Fibroblast of lung (primary cell): ENCODE results near the gene MTMR3. TPM values are rescaled to one million over a fixed set of nuclear protein-coding genes. Genes with fewer than 3 reads are reported as not detected.

Experiments
- DNase-seq, 2 donors: peaks; one replicate each; pipeline versions ENCODE4 v3.0.0 to v3.0.0-alpha.2; 2010; ENCODE audit warnings: low read depth in 2 of 2
- H2AFZ ChIP-seq: 2 replicates; pipeline ENCODE4 v1.5.1; 2012; ENCODE audit warnings: low read length, control low read depth, inconsistent platforms
- H3K27ac ChIP-seq: 2 replicates; pipeline ENCODE4 v1.5.1; 2011; ENCODE audit warnings: low read length, control low read depth; ENCODE audit not compliant: insufficient read depth
- H3K27me3 ChIP-seq: 2 replicates; pipeline ENCODE4 v1.5.1; 2011; ENCODE audit warnings: mild to moderate bottlenecking, low read length; ENCODE audit not compliant: control insufficient read depth, insufficient read depth
- H3K36me3 ChIP-seq: 2 replicates; pipeline ENCODE4 v1.5.1; 2011; ENCODE audit warnings: low read length; ENCODE audit not compliant: control insufficient read depth, insufficient read depth
- H3K4me1 ChIP-seq: 2 replicates; pipeline ENCODE4 v1.5.1; 2011; ENCODE audit warnings: low read length; ENCODE audit not compliant: control insufficient read depth, insufficient read depth; ENCODE audit errors: extremely low read depth
- H3K4me2 ChIP-seq: 2 replicates; pipeline ENCODE4 v1.5.1; 2011; ENCODE audit warnings: low read length, control low read depth; ENCODE audit not compliant: insufficient read depth; ENCODE audit errors: extremely low read depth
- H3K4me3 ChIP-seq, 4 experiments: fragments of 200-600 bp in 1 of 4; sonication (generic) in 1 of 4; replicated peaks in 1 of 4; 2 replicates each; pipeline ENCODE4 v1.5.1; 2011 to 2016; ENCODE audit warnings: low read length in 4 of 4, low read depth in 3 of 4, mild to moderate bottlenecking in 3 of 4, control low read depth in 2 of 4, inconsistent platforms in 1 of 4, mixed read lengths in 1 of 4; ENCODE audit not compliant: insufficient read depth in 1 of 4; ENCODE audit errors: control extremely low read depth in 1 of 4
- H3K79me2 ChIP-seq: 2 replicates; pipeline ENCODE4 v1.5.1; 2012; ENCODE audit warnings: mild to moderate bottlenecking, low read length, inconsistent platforms; ENCODE audit not compliant: control insufficient read depth, insufficient read depth
- H3K9ac ChIP-seq: 2 replicates; pipeline ENCODE4 v1.5.1; 2011; ENCODE audit warnings: mild to moderate bottlenecking, low read length, control low read depth; ENCODE audit not compliant: insufficient read depth
- H3K9me3 ChIP-seq: 2 replicates; pipeline ENCODE4 v1.5.1; 2012; ENCODE audit warnings: low read depth, low read length; ENCODE audit not compliant: control insufficient read depth, insufficient read depth
- H4K20me1 ChIP-seq: 2 replicates; pipeline ENCODE4 v1.5.1; 2011; ENCODE audit warnings: low read length; ENCODE audit not compliant: control insufficient read depth, insufficient read depth; ENCODE audit errors: extremely low read depth
- EZH2 ChIP-seq: IDR thresholded peaks from 2 replicates; pipeline ENCODE4 v1.5.1; 2012; ENCODE audit warnings: low read length, control low read depth, mild to moderate bottlenecking; ENCODE audit errors: missing control alignments
- polyA plus RNA-seq, 2 donors: library from polyadenylated mRNA; depleted of rRNA in 1 of 2; stranded (reverse) in 1 of 2; unstranded in 1 of 2; fragments of >200 nt; gene quantifications; 2 replicates each; pipeline ENCODE4 v1.2.1, GENCODE V29; 2011 to 2012; ENCODE audit warnings: missing spikeins in 1 of 2
- total RNA-seq: library from RNA; depleted of rRNA; stranded (reverse); fragments of >200 nt; gene quantifications from 2 replicates; pipeline ENCODE4 v1.2.1, GENCODE V29; 2014
- TF ChIP-seq, protein P1 (sequence below), 2 donors: IDR thresholded peaks in 1 of 2; conservative IDR thresholded peaks in 1 of 2; 1 replicate in 1 of 2; 2 replicates in 1 of 2; pipeline ENCODE4 v1.5.1; 2011 to 2012; ENCODE audit warnings: low read length in 2 of 2, control low read depth in 1 of 2, inconsistent platforms in 1 of 2, low read depth in 1 of 2, mild to moderate bottlenecking in 1 of 2

The MTMR3 gene
- total and polyA plus RNA-seq, 2 donors (not counting 1 experiment from before 2014, with no cell fraction given): 15.0 to 31.2 TPM

DNA sequence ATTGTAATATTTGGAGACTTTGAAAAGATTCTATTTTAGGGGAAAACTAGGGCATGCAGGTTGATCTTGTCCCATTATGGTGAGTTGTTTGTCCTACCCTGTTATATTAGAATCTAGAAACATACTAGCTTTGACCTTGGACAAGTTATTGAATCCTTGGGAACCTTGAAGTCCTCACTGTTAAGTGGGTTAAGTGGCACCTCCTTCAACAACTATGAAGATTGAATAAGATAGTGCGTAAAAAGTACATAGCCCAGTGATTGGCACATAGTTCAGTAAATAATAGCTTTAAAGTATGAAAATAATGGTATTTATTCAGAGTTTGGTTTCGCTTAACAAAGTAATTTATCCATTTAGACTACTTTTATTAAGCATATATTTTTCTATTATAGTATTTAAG, 51.6 kb downstream of the MTMR3 start:
- no peaks in the 10 kb centered on the region for H3K27me3 ChIP-seq
- no peaks in the 10 kb centered on the region for H3K9me3 ChIP-seq
- DNase-seq: no peak
- H3K79me2 ChIP-seq: peaks cover 16% of the 10 kb centered on the region
- H3K4me3 ChIP-seq: no peak overlapping the region
- no peaks in the 10 kb centered on the region for H3K4me1 ChIP-seq
- no peaks in the 10 kb centered on the region for H3K36me3 ChIP-seq
- H2AFZ ChIP-seq: no peak overlapping the region
- TF ChIP-seq, protein P1, sequence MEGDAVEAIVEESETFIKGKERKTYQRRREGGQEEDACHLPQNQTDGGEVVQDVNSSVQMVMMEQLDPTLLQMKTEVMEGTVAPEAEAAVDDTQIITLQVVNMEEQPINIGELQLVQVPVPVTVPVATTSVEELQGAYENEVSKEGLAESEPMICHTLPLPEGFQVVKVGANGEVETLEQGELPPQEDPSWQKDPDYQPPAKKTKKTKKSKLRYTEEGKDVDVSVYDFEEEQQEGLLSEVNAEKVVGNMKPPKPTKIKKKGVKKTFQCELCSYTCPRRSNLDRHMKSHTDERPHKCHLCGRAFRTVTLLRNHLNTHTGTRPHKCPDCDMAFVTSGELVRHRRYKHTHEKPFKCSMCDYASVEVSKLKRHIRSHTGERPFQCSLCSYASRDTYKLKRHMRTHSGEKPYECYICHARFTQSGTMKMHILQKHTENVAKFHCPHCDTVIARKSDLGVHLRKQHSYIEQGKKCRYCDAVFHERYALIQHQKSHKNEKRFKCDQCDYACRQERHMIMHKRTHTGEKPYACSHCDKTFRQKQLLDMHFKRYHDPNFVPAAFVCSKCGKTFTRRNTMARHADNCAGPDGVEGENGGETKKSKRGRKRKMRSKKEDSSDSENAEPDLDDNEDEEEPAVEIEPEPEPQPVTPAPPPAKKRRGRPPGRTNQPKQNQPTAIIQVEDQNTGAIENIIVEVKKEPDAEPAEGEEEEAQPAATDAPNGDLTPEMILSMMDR (conservative IDR thresholded peaks at IDR 0.05 in 1 of 2, IDR thresholded peaks at IDR 0.05 in 1 of 2; ENCODE audit: low read depth in 1 of 2, low read length in 2 of 2): no peak
- TF ChIP-seq EZH2: no peak
- no peak overlapping the region for H3K4me2 ChIP-seq
- no peak overlapping the region for H3K27ac ChIP-seq
- H4K20me1 ChIP-seq: peaks cover 4% of the 10 kb centered on the region
- H3K9ac ChIP-seq: no peak overlapping the region

DNA sequence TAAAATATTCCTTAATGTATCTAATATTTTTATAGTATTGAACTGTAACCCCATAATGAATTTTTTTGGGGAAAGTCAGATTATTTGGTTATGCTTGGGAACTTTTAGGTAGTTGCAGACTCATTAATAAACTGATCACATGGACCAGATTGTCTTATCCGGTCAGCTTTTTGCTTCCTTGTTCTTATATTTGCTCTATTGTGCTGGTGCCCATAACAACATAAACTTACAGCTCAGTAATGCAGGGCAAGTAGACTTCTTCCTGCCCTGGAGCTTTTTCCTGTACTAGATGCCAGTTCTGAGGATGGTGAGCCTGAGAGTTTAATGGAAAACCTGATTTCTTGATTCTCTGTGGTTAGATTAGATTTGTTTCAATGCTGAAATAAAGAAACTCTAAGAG, 53.2 kb downstream of the MTMR3 start:
- H3K9me3 ChIP-seq: no peaks in the 10 kb centered on the region
- DNase-seq: no peak
- H3K4me3 ChIP-seq: no peak overlapping the region
- TF ChIP-seq, protein P1 (conservative IDR thresholded peaks at IDR 0.05 in 1 of 2, IDR thresholded peaks at IDR 0.05 in 1 of 2; ENCODE audit: low read depth in 1 of 2, low read length in 2 of 2): no peak
- TF ChIP-seq EZH2: no peak
- H2AFZ ChIP-seq: no peak overlapping the region
- peaks cover 10% of the 10 kb centered on the region for H3K79me2 ChIP-seq
- H3K27me3 ChIP-seq: no peaks in the 10 kb centered on the region
- H3K9ac ChIP-seq: no peak overlapping the region
- H4K20me1 ChIP-seq: peaks cover 4% of the 10 kb centered on the region
- H3K36me3 ChIP-seq: no peaks in the 10 kb centered on the region
- no peak overlapping the region for H3K27ac ChIP-seq
- no peak overlapping the region for H3K4me2 ChIP-seq
- no peaks in the 10 kb centered on the region for H3K4me1 ChIP-seq

DNA sequence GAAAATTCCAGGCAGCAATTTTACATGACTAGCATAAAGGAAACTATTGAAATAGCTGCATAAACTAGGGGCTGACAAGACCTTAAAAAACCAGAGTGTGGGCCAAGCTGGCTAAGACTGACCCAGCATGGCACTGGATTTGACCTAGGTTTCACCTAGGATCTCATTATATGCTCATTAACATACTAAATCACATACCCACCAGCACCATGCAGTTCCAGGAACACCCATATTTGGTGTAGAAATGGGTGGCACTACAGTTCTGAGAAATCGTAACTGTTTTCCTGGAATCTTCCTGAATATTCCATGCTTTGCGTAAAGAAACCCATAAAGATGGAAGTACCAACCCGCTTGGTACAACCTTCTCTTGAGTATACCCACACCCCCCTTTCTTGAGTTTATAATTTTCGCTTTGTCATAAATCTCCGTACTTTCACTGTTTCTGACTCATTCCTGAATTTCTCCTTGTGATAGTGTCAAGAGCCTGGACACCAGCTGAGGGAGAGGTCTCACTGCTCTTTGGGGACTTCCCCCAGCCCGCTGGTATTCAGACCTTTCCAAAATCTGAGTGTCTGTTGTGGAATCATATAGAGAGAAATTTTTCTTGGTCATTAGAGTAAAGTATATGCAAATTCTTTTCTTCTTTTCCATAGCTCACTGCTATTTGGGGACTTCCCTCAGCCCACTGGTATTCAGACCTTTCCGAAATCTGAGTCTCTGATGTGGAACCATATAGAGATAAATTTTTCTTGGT, 55.1 kb downstream of the MTMR3 start:
- H3K9ac ChIP-seq: no peak overlapping the region
- H3K27ac ChIP-seq: no peak overlapping the region
- H3K4me3 ChIP-seq: no peak overlapping the region
- no peak for TF ChIP-seq EZH2
- TF ChIP-seq, protein P1 (conservative IDR thresholded peaks at IDR 0.05 in 1 of 2, IDR thresholded peaks at IDR 0.05 in 1 of 2; ENCODE audit: low read depth in 1 of 2, low read length in 2 of 2): no peak
- no peak overlapping the region for H2AFZ ChIP-seq
- H3K4me2 ChIP-seq: no peak overlapping the region
- H3K9me3 ChIP-seq: no peaks in the 10 kb centered on the region
- H3K4me1 ChIP-seq: no peaks in the 10 kb centered on the region
- no peaks in the 10 kb centered on the region for H3K27me3 ChIP-seq
- peaks cover 2% of the 10 kb centered on the region for H4K20me1 ChIP-seq
- H3K79me2 ChIP-seq: peaks cover 10% of the 10 kb centered on the region
- H3K36me3 ChIP-seq: no peaks in the 10 kb centered on the region
- no peak for DNase-seq
